HG03439 (cell line): ENCODE measurements around the gene SEC14L2.
A peak's percentile ranks its signal among the peaks of the same experiment; 100 is the strongest.
"Not testable (repeated sequence)": the region's sequence is repeated elsewhere in the genome, so short reads cannot be mapped to it uniquely, and the experiment has no call there.

Experiments used
- ATAC-seq: cut with Tn5 transposase; IDR thresholded peaks from one replicate; pipeline ENCODE4 v1.9.1; 2021; ENCODE audit warnings: mild to moderate bottlenecking, moderate library complexity; ENCODE audit not compliant: unreplicated experiment

The SEC14L2 gene

GRCh38 chr22:30402766-30403104 lies 5.9 kb downstream of the SEC14L2 start:
- ATAC-seq, result not testable (repeated sequence)

- no peak for ATAC-seq
These were observed 7.5 kb downstream of the SEC14L2 start for GRCh38 chr22:30404307-30404706.

- ATAC-seq, result no peak
These were observed 8.9 kb downstream of the SEC14L2 start for GRCh38 chr22:30405731-30406130.

GRCh38 chr22:30406400-30406799 lies 9.6 kb downstream of the SEC14L2 start:
- no peak for ATAC-seq

- ATAC-seq, result no peak
These were observed 11.7 kb downstream of the SEC14L2 start for GRCh38 chr22:30408388-30409102.

GRCh38 chr22:30411780-30412179 lies 15.0 kb downstream of the SEC14L2 start:
- no peak for ATAC-seq

- no peak for ATAC-seq
These were observed 16.2 kb downstream of the SEC14L2 start for GRCh38 chr22:30413001-30413400.

GRCh38 chr22:30413745-30414524 lies 17.1 kb downstream of the SEC14L2 start:
- ATAC-seq, result no peak

GRCh38 chr22:30414525-30415047 lies 17.8 kb downstream of the SEC14L2 start:
- ATAC-seq, result no peak

- ATAC-seq, result no peak
These were observed 19.6 kb downstream of the SEC14L2 start for GRCh38 chr22:30416403-30416802.

GRCh38 chr22:30416837-30417236 lies 20.0 kb downstream of the SEC14L2 start:
- no peak for ATAC-seq

- ATAC-seq, result no peak
These were observed 23.7 kb downstream of the SEC14L2 start for GRCh38 chr22:30420347-30421125.

- no peak for ATAC-seq
These were observed 25.1 kb downstream of the SEC14L2 start for GRCh38 chr22:30421695-30422480.

- ATAC-seq, result no peak
These were observed 25.9 kb downstream of the SEC14L2 start for GRCh38 chr22:30422481-30423300.

GRCh38 chr22:30423301-30423958 lies 26.6 kb downstream of the SEC14L2 start:
- peak; percentile 41 for ATAC-seq

- peak; percentile 80 for ATAC-seq
These were observed 27.2 kb downstream of the SEC14L2 start for GRCh38 chr22:30423959-30424533.

- no peak for ATAC-seq
These were observed 27.9 kb downstream of the SEC14L2 start for GRCh38 chr22:30424534-30425326.

- ATAC-seq, result no peak
These were observed 28.5 kb downstream of the SEC14L2 start for GRCh38 chr22:30425327-30425615.
